Gastrocnemius medialis (tissue), 4 donors: ENCODE measurements around the gene EWSR1. TPM values are rescaled to one million over a fixed set of nuclear protein-coding genes. Genes with fewer than 3 reads are reported as not detected.

Experiments used
- ATAC-seq, 2 donors: fragments of 150-250 bp; one replicate each; pipeline ENCODE4 v1.9.1; 2016
- DNase-seq, 2 donors: peaks; one replicate each; pipeline ENCODE4 v3.0.0-alpha.2; 2019
- H3K27ac ChIP-seq, 4 donors: fragments of 200-600 bp; sonication (generic); 1 replicate in 1 of 4; 2 replicates in 3 of 4; pipeline ENCODE4 v1.5.1; 2016 to 2018; ENCODE audit warnings: mild to moderate bottlenecking in 2 of 4, moderate library complexity in 1 of 4
- H3K27me3 ChIP-seq, 3 donors: fragments of 200-600 bp; sonication (generic) in 2 of 3; 1 replicate in 1 of 3; 2 replicates in 2 of 3; pipeline versions ENCODE4 v1.5.1 to v1.6.0; 2016 to 2019; ENCODE audit warnings: mild to moderate bottlenecking in 1 of 3, moderate library complexity in 1 of 3
- H3K36me3 ChIP-seq, 2 donors: fragments of 200-600 bp; sonication (generic) in 1 of 2; one replicate each; pipeline ENCODE4 v1.5.1; 2017 to 2018
- H3K4me1 ChIP-seq, 2 donors: fragments of 200-600 bp; sonication (generic) in 1 of 2; one replicate each; pipeline ENCODE4 v1.5.1; 2016 to 2017; ENCODE audit warnings: mild to moderate bottlenecking in 2 of 2
- H3K4me3 ChIP-seq, 4 donors: fragments of 200-600 bp; sonication (generic) in 3 of 4; 1 replicate in 1 of 4; 2 replicates in 3 of 4; pipeline ENCODE4 v1.5.1; 2016 to 2019; ENCODE audit warnings: mild to moderate bottlenecking in 2 of 4
- H3K9me3 ChIP-seq, 3 donors: fragments of 200-600 bp; sonication (generic) in 2 of 3; 1 replicate in 1 of 3; 2 replicates in 2 of 3; pipeline ENCODE4 v1.5.1; 2016 to 2019
- POLR2A ChIP-seq, 2 donors: fragments of 450-650 bp; IDR thresholded peaks; one replicate each; pipeline ENCODE4 v1.6.1; 2017; ENCODE audit warnings: antibody characterized with exemption in 2 of 2, mild to moderate bottlenecking in 2 of 2, moderate library complexity in 2 of 2
- in situ Hi-C, 4 donors: fragments of 200-750 bp; cut with MboI; loops; one replicate each; pipeline versions ENCODE4 v1.15.0 to v1.8.0; 2017; ENCODE audit warnings: low sequenced_read_pairs in 4 of 4
- intact Hi-C: fragments of 100-400 bp; cut with DNase I; formaldehyde crosslinking; loops from one replicate; pipeline ENCODE4 v1.15.1; 2023; ENCODE audit warnings: low total_unique reads
- total RNA-seq, 4 donors: library from RNA; depleted of rRNA; stranded (reverse); fragments of >200 nt; gene quantifications; one replicate each; pipeline versions ENCODE4 v1.1.0 to v1.2.3, GENCODE V29; 2016
- TF ChIP-seq, protein P1 (sequence below), 5 experiments: fragments of 450-650 bp in 3 of 5; fragments of 200-600 bp in 2 of 5; sonication (generic) in 2 of 5; IDR thresholded peaks in 4 of 5; conservative IDR thresholded peaks in 1 of 5; 1 replicate in 4 of 5; 2 replicates in 1 of 5; pipeline ENCODE4 v1.5.1; 2016 to 2019; ENCODE audit warnings: antibody characterized with exemption in 5 of 5, mild to moderate bottlenecking in 3 of 5, moderate library complexity in 3 of 5

Gene EWSR1
- total RNA-seq, 4 donors from 2014 or later, result 192 to 269 (median 202) TPM

DNA sequence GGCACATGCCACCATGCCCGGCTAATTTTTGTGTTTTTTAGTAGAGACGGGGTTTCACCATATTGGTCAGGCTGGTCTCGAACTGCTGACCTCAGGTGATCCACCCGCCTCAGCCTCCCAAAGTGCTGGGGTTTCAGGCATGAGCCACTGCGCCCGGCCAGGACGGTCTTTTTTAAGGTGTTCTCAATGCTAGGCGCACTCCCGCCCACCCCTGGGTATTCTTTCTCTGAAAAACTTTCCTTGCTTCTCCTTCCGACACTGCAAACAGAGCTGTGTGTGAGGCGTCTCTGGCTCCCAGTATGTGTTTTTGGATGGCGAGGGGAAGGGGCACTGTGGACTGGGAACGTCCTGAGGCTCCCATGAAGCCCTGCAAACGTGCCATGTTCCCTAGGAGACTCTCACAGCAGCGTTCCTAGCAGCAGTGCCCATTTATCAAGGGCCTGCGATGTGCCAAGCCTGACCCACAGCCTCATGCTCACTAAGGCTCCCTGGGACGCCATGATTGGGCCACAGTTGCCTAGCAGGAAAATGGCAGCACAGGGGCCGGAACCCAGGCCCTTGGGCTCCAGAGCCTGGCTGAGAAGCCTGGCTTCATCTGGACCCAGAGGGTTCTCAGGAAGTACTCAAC, 49.9 kb downstream of the EWSR1 start:
- DNase-seq (no peak), ATAC-seq (no peak)
- H3K9me3 ChIP-seq, result no peaks in the 10 kb centered on the region
- peaks cover 17 to 26% (median 21%) of the 10 kb centered on the region in 3 donors for H3K27me3 ChIP-seq
- intact Hi-C loops (no loop called here), in situ Hi-C loops (no loop called here)
- peaks cover 0 to 14% of the 10 kb centered on the region in 2 donors for H3K4me1 ChIP-seq
- TF ChIP-seq, protein P1, sequence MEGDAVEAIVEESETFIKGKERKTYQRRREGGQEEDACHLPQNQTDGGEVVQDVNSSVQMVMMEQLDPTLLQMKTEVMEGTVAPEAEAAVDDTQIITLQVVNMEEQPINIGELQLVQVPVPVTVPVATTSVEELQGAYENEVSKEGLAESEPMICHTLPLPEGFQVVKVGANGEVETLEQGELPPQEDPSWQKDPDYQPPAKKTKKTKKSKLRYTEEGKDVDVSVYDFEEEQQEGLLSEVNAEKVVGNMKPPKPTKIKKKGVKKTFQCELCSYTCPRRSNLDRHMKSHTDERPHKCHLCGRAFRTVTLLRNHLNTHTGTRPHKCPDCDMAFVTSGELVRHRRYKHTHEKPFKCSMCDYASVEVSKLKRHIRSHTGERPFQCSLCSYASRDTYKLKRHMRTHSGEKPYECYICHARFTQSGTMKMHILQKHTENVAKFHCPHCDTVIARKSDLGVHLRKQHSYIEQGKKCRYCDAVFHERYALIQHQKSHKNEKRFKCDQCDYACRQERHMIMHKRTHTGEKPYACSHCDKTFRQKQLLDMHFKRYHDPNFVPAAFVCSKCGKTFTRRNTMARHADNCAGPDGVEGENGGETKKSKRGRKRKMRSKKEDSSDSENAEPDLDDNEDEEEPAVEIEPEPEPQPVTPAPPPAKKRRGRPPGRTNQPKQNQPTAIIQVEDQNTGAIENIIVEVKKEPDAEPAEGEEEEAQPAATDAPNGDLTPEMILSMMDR (IDR thresholded peaks at IDR 0.05 in 4 of 5, conservative IDR thresholded peaks at IDR 0.05 in 1 of 5), result no peak
- no peak for TF ChIP-seq POLR2A (IDR thresholded peaks at IDR 0.05)
- no peak overlapping the region for H3K27ac ChIP-seq
- no peaks in the 10 kb centered on the region for H3K36me3 ChIP-seq
- H3K4me3 ChIP-seq, result no peak overlapping the region

DNA sequence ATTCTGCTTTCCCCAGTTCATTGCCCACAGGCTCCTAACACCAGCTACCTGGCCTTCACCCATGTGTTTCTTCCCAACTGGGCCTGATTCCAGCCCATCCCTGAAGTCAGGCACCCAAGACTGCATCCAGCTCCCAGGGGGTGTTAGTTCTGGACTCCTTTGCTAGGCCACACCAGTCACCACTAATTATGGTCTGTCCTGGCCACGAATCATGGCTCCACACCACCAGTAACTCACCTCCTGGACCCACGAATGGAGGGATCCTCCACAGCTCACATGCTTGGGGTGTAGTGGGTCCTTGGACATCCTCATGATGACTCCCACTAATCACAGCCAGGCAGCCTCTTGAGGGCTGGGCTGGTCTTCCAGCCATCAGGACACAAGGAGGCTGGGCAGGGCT, 51.0 kb downstream of the EWSR1 start:
- H3K4me3 ChIP-seq, result no peak overlapping the region
- no peak for ATAC-seq
- intact Hi-C loops (no loop called here), in situ Hi-C loops (no loop called here)
- TF ChIP-seq, protein P1 (IDR thresholded peaks at IDR 0.05 in 4 of 5, conservative IDR thresholded peaks at IDR 0.05 in 1 of 5), result no peak
- TF ChIP-seq POLR2A (IDR thresholded peaks at IDR 0.05), result no peak
- H3K36me3 ChIP-seq, result no peaks in the 10 kb centered on the region
- DNase-seq, result no peak
- H3K27me3 ChIP-seq, result peaks cover 8 to 15% (median 12%) of the 10 kb centered on the region in 3 donors
- H3K4me1 ChIP-seq, result peaks cover 0 to 7% of the 10 kb centered on the region in 2 donors
- H3K27ac ChIP-seq, result no peak overlapping the region
- no peaks in the 10 kb centered on the region for H3K9me3 ChIP-seq

DNA sequence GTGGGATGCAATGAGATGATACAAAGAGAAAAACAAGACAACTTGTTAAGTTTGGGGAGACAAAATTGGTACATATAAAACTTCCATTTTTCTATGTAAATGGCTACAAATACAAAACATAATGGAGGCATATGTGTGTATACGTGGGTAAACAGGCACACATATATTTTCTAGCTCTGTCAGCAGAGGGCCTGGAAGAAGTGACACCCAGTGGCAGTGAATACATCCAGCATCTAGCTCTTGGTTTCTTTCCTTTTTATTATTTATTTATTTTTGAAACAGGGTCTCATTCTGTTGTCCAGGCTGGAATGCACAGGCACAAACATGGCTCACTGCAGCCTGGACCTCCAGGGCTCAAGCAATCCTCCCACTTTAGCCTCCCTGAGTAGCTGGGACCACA, 52.5 kb downstream of the EWSR1 start:
- ATAC-seq (no peak), DNase-seq (no peak)
- H3K27ac ChIP-seq, result no peak overlapping the region
- H3K4me1 ChIP-seq, result no peaks in the 10 kb centered on the region
- in situ Hi-C loops (no loop called here), intact Hi-C loops (no loop called here)
- H3K4me3 ChIP-seq, result no peak overlapping the region
- peaks cover 0 to 5% (median 3%) of the 10 kb centered on the region in 3 donors for H3K27me3 ChIP-seq
- TF ChIP-seq, protein P1 (IDR thresholded peaks at IDR 0.05 in 4 of 5, conservative IDR thresholded peaks at IDR 0.05 in 1 of 5), result no peak
- no peak for TF ChIP-seq POLR2A (IDR thresholded peaks at IDR 0.05)
- H3K9me3 ChIP-seq, result no peaks in the 10 kb centered on the region
- H3K36me3 ChIP-seq, result no peaks in the 10 kb centered on the region

DNA sequence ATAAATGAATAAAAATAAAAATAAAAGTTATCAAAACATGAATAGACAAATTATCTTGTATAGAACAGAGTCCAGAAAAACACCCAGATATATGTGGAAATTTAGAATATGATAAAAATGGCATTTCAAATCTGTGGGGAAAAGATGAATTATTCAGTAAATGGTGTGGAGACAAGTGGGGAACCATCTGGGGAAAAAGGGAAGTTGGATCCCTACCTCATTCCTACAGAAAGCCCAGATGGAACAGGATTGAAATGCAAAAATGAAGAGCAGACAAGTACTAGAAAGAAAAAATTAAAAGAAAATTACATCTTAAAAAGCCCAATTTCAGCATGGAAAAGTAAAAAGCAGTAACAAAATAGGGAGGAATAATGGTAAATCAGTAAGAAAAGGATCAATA, 55.6 kb downstream of the EWSR1 start:
- Histone ChIP-seq H3K4me3 (no peak overlapping the region), H3K27ac (no peak overlapping the region), H3K27me3 (no peaks in the 10 kb centered on the region), H3K36me3 (no peaks in the 10 kb centered on the region), H3K4me1 (peaks cover 12% of the 10 kb centered on the region in 2 donors), H3K9me3 (no peaks in the 10 kb centered on the region)
- intact Hi-C loops, result no loop called here
- ATAC-seq (no peak), DNase-seq (no peak)
- TF ChIP-seq POLR2A (IDR thresholded peaks at IDR 0.05), result no peak
- TF ChIP-seq, protein P1 (IDR thresholded peaks at IDR 0.05 in 4 of 5, conservative IDR thresholded peaks at IDR 0.05 in 1 of 5), result no peak
- in situ Hi-C loops, result no loop called here

DNA sequence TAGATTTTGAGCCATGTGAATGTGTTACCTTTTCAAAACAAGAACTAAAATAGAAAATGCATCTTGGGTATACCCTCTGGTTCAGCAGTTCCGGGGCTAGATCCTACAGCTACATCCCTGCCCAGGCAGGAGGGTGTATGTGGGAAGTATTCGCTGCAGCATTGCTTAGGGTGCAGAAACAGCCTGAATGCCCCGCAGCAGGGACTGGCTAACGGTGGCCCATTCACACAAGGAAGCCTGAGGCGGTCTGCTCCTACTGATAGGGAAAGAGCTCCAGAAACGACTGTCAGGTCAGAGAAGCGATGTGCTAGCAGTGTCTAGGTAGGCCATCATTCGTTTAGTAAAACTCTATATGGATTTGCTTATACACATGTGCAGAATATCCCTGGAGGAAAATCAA, 57.3 kb downstream of the EWSR1 start:
- no peak for TF ChIP-seq POLR2A (IDR thresholded peaks at IDR 0.05)
- TF ChIP-seq, protein P1 (IDR thresholded peaks at IDR 0.05 in 4 of 5, conservative IDR thresholded peaks at IDR 0.05 in 1 of 5), result no peak
- no peak overlapping the region for H3K27ac ChIP-seq
- no peak overlapping the region for H3K4me3 ChIP-seq
- no peaks in the 10 kb centered on the region for H3K36me3 ChIP-seq
- H3K4me1 ChIP-seq, result peaks cover 28 to 29% of the 10 kb centered on the region in 2 donors
- intact Hi-C loops (no loop called here), in situ Hi-C loops (no loop called here)
- H3K9me3 ChIP-seq, result no peaks in the 10 kb centered on the region
- H3K27me3 ChIP-seq, result no peaks in the 10 kb centered on the region
- DNase-seq (no peak), ATAC-seq (no peak)
